Umbilical cord (tissue), 2 donors: Measurements from ENCODE around the gene ZNF597. TPM values are rescaled to one million over a fixed set of nuclear protein-coding genes. Genes with fewer than 3 reads are reported as not detected.
"Not testable (repeated sequence)": the region's sequence is repeated elsewhere in the genome, so short reads cannot be mapped to it uniquely, and the experiment has no call there.

Experiments used
- DNase-seq: peaks from one replicate; pipeline ENCODE4 v3.0.0-alpha.2; 2015; ENCODE audit warnings: low spot score
- total RNA-seq: library from RNA; depleted of rRNA; stranded (reverse); fragments of >200 nt; gene quantifications from one replicate; pipeline ENCODE4 v1.2.3, GENCODE V29; 2014; ENCODE audit warnings: low replicate concordance; ENCODE audit not compliant: insufficient read depth

The ZNF597 gene
- total RNA-seq, 1 donor from 2014 or later = 6.0 TPM

DNA sequence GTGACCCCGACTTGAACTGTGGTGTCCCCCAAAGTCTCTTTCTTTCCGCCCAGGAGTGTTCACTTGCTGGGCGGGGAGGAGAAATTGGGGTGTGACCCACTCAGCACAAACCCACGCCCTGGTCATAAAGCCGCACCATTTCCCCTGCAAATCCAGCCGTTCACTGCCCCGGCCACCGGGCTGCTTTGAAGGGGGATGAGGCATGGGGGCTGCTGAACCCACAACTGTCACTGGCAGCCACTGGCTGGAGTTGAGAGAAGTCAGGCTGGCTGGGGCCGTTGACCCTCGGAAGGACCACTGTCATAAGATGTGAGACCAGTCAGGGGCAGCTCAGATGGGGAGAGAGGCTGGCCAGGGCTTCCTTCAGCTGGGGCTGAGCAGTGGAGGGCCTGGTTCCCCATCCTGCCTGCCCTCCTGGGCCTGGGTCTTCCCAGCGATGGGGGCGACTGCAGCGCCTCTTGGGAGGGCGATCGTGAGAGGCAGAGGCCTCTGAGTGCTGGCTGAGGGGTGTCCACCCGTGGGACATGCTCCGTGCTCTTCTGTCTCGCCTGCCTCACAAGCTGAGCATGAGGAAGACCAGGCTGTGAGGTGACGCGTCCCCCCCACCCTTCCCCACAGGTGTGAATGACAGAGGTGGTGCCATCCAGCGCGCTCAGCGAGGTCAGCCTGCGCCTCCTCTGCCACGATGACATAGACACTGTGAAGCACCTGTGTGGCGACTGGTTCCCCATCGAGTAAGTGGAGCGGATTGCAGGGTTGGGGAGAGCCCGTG is 32.5 kb upstream of the ZNF597 start:
- no peak for DNase-seq

GRCh38 chr16:3474870-3475269 is 31.6 kb upstream of the ZNF597 start:
- not testable (repeated sequence) for DNase-seq

- DNase-seq = no peak
Measured at GRCh38 chr16:3474136-3474779, 31.0 kb upstream of the ZNF597 start.

DNA sequence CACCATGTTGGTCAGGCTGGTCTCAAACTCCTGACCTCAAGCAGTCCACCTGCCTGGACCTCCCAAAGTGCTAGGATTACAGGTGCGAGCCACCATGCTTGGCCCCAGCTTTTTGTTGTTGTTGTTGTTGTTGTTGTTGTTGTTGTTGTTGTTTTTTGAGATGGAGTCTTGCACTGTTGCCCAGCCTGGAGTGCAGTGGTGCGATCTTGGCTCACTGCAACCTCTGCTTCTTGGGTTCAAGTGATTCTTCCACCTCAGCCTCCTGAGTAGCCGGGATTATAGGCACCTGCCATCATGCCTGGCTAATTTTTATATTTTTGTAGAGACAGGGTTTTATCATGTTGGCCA is 30.3 kb upstream of the ZNF597 start:
- DNase-seq = not testable (repeated sequence)

- no peak for DNase-seq
Measured at GRCh38 chr16:3472878-3473595, 29.7 kb upstream of the ZNF597 start.

GRCh38 chr16:3471518-3472176 is 28.3 kb upstream of the ZNF597 start:
- no peak for DNase-seq

DNA sequence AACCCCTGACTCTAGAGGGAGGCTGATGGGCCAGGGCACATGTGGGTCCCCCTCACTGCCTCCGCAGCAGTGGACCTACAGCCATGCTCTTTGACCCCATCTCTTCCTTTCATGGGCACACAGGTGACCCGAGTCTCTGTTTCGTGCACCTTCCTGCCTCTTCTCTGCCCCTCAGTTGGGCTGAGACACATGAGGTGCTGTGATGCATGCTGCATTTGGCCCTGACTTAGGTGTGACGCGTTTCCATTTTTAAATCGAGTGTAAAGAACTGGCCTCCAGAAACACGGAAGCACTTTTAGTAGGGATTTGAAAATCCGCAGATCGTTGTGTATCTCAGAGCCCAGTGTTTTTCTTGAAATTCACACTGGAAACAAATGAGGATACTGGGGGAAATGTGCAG is 27.4 kb upstream of the ZNF597 start:
- no peak for DNase-seq

DNA sequence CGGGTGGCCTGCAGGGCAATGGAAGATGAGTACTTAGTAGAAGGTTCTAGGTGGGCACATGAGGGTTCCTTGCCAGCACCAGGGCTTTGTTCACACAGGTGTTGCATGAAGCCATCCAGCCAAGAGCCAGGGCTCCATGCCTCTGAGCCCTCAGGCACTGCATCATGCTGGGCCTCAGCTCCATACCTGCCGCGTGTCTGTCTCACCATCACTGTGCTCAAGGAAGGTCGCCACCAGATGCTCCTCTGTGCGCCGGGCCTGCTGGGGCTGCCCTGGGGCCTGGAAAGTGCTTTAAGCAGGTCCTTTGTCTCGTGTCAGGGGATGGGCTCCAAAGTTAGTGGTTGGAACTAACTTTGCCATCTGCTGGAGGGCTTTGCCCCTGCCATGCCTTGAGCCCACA is 26.4 kb upstream of the ZNF597 start:
- no peak for DNase-seq

DNA sequence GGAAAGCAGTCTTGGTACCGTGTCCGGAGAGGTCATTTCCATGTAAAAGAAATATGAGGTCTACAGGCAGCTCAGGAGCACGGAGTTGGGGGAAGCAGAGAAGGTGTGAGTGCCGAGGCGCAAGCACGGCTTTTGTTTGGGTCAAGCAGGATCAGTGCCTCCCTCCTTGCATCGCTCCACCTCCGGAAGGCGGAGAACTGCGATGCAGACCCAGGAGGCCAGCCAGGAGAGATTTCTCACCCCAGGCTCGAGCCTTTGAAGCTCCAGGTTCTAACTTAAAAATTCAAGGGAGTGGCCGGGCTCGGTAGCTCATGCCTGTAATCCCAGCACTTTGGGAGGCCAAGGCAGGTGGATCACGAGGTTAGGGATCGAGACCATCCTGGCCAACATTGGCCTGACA is 25.2 kb upstream of the ZNF597 start:
- DNase-seq = no peak

- no peak for DNase-seq
Measured at GRCh38 chr16:3467921-3468320, 24.6 kb upstream of the ZNF597 start.

DNA sequence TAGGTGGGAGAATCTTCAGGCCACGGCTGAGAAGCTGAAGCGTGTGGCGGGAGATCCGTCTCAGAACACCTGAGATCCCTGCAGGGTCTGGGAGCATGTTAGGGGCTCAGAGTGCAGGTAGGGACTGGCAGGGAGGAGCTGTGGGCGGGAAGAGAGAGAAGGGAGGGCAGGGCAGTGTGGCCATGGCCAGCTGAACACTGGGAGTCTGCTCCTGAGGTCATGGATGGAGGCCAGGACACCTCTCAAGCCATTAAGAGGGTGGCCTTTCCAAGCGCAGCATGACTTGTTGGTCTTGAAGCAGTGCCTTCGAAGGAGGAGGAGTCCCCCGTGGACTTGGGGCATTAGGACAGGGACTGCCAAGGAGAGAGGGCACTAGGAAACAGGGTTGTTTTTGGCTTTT is 23.9 kb upstream of the ZNF597 start:
- no peak for DNase-seq

DNA sequence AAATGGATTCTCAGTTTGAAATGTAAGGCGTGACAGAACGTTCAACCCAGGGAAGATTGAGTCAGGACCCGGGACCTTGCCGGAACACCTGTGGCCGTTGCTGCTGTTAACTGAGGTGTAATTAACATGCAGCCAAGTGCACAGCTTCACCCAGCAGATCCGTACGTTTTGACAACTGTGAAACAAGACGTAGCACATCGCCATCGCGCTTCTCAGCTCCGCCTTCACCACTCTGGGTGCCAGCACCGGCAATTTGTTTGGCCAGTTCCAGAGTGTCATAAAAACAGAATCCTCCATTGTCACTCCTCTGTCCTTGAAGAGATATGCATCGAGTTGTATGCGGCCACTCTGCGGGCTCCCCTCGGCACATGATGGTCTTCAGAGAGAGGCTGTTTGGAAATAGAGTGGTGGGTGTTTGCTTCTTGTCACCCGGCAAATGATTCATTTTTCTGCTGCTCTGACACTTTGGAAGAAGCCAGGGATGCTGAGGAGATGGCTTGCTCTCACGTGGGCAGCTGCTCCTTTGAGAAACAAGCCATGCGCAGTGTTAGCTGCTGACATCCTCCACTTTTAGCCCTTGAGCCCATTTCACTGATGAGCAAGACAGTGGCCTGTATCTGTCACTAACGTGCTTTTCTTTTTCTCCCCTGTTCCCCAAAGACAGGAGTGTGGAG is 22.7 kb upstream of the ZNF597 start:
- DNase-seq = no peak

DNA sequence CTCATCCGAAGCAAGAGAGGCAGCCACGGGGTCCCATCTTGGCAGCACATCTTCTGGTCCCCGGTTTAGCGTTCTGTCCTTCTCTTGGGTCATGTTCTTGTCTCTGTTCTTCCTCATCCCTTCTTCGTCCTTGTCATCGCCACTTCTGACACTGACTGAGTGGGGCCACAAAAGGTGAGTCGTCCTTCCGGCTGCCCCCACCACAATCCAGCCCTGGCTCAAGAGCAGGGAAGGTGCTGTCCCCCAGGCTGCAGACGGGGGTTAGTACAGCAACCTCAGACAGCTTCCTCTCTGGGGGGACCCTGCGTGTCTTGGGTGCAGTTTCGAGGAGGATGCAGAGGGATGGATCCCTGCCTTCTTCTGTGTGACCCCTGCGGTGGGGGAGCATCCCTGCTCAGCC is 22.0 kb upstream of the ZNF597 start:
- no peak for DNase-seq

GRCh38 chr16:3461151-3461550 is 17.8 kb upstream of the ZNF597 start:
- no peak for DNase-seq

DNA sequence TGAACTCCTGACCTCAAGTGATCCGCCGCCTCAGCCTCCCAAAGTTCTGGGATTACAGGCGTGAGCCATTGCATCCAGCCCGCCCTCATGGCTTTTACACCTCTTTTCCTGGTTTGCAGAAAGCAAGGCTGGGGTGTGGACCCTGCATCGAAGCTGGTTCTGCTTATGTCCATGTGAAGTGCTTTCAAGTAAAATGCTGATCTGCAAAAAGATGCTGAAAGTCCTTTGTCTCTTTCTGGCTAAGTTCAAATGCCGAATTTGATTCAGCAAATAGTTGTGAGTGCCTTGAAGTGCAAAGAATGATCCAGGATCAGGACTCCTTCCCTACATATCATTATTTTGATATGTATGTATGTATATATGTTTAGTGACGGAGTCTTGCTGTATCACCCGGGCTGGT is 17.3 kb upstream of the ZNF597 start:
- DNase-seq = no peak

GRCh38 chr16:3460121-3460520 is 16.8 kb upstream of the ZNF597 start:
- DNase-seq = no peak

DNA sequence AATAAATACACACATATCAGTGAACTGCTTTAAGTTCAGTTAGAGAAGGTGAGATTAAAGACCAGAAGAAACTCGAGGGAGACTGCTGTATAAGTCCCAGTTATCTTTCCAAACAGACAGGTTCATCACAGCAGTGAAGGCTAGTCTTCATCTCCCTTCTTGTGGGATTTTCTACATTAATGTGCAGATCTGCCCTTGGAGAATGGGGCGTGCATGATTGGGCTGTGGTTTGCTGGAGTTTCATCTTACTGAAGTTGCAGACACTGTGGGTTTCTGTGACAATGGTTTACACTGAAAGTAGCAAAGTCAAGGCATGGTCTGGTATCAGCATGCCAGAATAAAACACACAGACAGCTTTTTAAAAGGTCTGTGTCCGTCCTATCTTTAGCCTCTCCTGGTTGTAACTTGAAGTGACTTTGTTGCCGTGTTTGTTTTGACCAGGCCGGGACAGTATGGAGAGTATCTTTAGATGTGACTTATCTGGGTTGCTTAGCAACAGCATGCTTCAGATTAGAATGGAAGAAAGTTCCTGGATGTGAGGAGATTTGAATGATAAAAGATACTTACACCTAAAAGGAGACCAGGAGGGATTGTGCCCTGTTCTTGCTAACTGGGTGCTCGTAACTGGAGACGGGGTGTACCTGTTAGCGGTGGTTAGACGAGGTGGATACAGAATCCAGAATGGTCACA is 16.2 kb upstream of the ZNF597 start:
- DNase-seq = peak; percentile 29

DNA sequence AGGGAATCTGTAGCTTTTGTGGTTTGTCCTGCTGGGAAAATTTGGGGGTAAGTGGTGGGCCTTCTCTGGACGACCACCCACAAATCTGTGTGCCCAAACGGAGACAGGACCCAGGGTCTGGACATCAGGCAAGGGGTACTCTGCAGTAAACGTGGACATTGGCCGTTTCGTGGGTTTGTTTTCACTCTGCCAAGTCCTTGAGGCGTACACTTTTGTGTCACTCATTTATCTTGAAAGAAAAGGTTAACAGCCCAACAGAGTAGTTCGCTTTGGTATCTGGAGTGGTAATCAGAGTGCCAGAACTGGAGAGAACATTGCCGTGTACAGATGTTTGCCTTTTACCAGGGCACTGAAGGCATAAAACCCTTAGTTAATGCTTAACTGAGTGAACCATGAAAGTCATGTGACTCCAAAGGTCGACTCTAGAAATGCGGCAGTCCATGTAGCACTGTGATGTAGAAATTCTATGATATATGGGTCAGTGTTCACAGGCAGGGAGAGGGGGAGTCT is 15.6 kb upstream of the ZNF597 start:
- DNase-seq = peak; percentile 49

DNA sequence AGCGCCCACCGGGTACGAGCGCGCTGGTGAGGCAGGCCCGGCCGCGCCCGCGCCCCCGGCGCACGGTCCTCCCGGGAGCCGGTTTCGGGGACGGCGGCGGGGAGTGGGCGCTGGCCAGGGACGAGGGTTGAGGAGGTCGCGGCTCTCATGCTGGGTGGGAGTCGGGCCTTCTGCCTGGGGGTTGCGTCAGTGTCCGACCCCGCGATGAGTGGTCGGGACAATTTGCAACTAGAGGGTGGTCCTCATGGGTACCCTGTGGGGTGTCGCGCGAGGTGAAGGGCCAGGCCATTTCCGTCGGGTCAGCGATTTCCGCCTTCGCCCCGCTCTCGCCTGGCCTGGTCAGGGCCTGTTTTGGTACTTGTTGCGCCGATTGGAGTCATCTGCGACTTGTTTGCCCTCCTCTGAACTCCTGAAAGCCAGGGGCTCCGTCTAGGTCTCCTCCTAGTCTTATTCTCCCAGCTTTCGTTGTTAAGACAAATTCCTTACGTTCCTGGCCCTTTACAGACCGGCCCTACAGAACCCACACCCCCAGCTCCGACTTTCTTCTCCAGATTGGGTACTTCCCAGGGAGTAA is 15.1 kb upstream of the ZNF597 start:
- DNase-seq = peak; percentile 58

DNA sequence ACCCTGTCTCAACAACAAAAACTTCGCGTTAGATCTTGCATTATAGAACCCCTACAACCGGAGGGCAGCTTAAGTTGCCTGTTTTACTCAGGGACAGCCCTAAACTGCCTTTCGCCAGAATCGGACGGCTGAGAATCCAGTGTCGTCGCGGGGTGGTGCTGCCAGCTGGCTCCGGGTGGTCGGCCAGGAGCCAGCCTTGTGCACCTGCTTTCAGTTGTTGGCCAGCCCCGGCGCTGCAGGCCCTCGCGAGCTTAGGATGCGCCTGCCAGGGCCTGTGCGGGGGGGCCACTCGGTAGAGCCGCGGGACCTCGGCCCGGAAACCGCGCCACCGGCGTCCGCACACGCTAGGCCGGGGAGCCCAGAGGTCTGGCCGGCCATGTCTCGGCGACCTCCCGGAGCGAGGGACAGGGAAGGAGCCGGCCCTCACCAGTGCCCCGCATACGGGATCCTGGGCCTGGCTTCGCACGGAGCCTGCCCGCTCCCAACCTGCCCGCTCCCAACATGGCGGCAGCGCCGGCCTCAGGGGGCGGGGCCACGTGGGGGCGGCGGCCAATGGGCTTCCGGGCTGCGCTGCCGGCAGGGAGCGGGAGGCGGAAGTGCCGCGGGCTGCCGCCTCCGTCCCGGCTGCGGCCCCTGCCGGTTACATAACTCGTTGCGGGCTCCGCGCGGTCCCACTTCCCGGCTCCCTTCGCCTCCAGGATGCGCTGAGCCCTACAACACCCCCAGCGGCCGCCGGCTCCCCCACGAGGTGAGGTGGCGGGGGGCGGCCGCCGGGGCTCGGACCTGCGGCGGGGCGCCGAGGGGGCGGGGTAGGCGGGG is 14.3 kb upstream of the ZNF597 start:
- peak; percentile 93 for DNase-seq
